Frontal cortex (tissue), 4 donors: ENCODE results near the gene OSBPL6. TPM values are rescaled to one million over a fixed set of nuclear protein-coding genes. Genes with fewer than 3 reads are reported as not detected.
"Not testable (repeated sequence)": the region's sequence is repeated elsewhere in the genome, so short reads cannot be mapped to it uniquely, and the experiment has no call there.

ENCODE experiments used
- DNase-seq, 2 donors: peaks; one replicate each; pipeline ENCODE4 v3.0.0; 2012; ENCODE audit warnings: low spot score in 2 of 2
- FAIRE-seq: peaks from 2 replicates; lab custom pipeline; 2012; peaks lifted over from hg19 to GRCh38; lab: Jason Lieb, UNC
- total RNA-seq: library from RNA; depleted of rRNA; stranded (reverse); fragments of >200 nt; gene quantifications from one replicate; pipeline ENCODE4 v1.2.3, GENCODE V29; 2014
- donor health status: control.
- donor health status: control.
- donor health status: control.

Gene OSBPL6
- total RNA-seq, 1 donor from 2014 or later: 11.4 TPM

DNA sequence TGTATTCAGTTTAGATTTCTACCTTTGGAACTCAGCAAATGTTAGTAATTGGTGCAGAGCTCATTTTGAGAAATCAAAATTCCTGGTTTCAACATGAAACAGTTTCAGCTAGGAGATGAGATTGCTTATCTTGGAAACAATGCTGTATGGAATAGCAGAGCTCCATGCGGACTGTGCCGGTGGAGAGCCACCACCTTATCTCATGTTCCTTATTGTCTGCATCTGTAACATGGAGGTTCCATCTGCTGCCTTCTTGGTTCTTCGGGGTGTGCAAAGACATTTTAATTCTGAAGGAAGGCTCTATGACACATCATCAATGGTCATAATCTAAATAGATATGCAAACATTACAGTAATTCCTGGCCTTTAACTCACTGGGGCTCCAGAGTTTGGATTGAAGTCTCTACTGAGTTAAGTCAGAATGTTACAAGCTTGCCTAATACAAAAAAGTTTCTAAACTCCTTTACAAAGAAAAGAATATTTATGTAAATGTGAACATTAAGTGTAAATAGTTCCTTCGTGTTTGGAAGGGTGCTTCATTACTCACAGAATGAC lies 191.4 kb downstream of the OSBPL6 start:
- no peak for DNase-seq
- FAIRE-seq: no peak

- no peak for FAIRE-seq
- DNase-seq: no peak
Observed at GRCh38 chr2:178386986-178387597, 192.8 kb downstream of the OSBPL6 start.

- no peak for FAIRE-seq
Observed at GRCh38 chr2:178388287-178388686, 194.0 kb downstream of the OSBPL6 start.

DNA sequence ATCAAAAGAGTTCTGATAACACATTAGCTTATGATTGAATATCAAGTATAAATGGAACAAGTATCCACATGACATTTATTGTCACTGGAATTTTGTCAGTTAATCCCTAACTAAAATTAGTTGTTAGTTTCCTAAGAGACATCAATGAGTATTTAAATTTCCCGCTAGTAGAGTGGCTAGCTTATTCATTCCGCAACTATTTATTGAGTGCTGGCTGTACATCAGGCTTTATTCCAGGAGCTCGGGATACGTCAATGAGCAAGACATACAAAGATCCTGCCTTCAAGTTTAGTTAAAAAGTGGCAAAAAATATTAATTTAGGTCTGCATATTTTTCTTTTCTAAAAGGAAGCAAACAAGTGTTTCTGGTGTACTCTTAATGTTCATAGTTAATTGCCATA lies 197.4 kb downstream of the OSBPL6 start:
- FAIRE-seq: no peak
- DNase-seq: no peak

More at GRCh38 chr2:178388287-178388686, 194.0 kb downstream of the OSBPL6 start:
- no peak for DNase-seq

DNA sequence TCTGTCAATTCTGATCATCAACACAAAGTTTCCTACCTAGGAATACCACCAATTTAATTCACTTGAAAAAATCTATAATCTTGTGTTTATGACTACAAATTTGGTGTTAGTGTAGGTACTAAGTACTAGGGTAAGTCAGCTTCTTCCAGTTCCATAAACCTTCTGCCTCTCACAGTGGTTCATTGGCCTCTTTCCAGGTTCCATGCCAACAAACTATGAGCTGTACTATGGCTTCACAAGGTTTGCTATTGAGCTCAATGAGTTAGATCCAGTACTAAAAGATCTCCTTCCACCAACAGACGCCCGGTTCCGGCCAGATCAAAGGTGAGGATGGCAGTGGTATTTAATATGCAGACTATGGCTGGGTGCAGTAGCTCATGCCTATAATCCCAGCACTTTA lies 197.9 kb downstream of the OSBPL6 start:
- DNase-seq: no peak
- no peak for FAIRE-seq

- no peak for DNase-seq
- no peak for FAIRE-seq
Observed at GRCh38 chr2:178394859-178395258, 200.5 kb downstream of the OSBPL6 start.

DNA sequence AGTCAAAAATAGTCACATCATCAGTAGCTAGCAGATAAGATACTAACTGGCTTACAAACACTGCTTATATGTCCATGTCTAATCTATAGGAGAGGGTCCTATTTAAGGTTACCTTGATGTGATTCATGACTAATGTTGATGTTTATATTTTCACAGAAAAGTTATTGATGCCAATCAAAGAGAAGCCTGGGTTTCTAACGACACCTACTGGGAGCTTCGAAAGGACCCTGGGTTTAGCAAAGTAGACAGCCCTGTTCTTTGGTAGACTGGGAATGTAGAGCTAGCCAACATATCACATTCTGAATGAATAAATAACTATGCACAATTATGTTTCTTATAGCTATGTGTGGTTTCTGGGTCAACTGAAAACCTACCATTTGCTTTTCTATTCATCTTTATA lies 201.0 kb downstream of the OSBPL6 start:
- DNase-seq (no peak), FAIRE-seq (no peak)

DNA sequence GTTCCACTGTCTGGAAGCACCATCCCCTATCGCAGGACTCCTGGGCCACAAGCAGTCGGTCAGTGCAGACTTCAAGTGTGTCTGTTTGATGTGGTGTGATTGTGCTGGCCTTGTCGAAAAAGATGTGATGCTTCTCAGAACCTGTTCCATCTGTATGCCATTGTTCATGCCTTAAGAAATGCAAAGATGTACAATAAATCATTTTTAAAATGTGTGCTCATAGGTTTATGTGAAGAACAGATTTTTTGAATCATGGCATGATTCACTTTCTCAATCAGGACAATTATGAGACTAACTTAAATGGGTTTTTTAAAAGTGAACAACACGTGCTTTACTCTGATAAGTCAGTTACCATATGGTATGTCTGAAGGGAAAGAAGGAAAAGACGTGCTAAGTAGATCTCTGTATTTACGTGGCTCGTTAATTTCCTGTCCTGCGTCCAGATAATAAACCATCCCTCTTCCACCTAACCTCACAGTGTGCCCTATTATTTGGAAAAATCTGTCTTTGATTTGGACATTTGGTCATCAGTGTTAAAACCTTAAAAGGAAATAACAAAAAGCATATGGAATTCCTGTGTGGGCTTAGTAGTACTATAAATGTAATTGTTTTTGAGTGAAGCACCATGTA lies 201.7 kb downstream of the OSBPL6 start:
- FAIRE-seq (no peak), DNase-seq (no peak)

DNA sequence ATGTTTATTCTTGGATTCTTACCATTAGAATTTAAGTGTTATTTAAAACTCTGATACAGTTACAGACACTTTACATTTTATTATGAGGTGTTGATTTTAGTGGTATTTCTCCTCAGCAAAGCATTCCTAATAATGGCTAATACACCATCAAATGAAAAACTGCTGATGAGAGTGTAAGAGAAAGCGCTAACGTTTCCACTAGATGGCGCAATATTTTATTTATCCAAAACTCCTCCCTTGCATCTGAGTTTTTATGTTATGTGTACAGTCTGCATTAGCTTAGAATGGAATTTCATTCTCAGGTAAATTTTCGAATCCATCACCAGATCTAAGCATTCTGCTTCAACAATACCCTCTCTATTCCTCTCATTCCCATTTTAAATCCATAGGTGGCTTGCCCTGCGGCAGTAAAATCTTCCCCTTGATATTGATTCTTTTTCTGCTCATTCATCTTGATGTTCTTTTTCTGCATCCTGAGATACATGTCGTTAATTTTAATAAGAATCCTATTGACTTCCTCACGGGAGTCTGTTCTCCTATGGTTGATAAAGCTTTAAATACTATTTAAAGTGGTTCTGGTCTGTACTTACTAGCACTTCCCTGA lies 202.8 kb downstream of the OSBPL6 start:
- peak in 1 of 2 donors; percentile 11 for DNase-seq
- FAIRE-seq: peak; percentile 81

GRCh38 chr2:178401994-178402437 lies 207.7 kb downstream of the OSBPL6 start:
- FAIRE-seq (no peak), DNase-seq (no peak)

- no peak for FAIRE-seq
Observed at GRCh38 chr2:178403671-178404306, 209.5 kb downstream of the OSBPL6 start.

GRCh38 chr2:178404368-178404767 lies 210.1 kb downstream of the OSBPL6 start:
- FAIRE-seq: no peak
- DNase-seq: peak in 1 of 2 donors; percentile 7

More at GRCh38 chr2:178403671-178404306, 209.5 kb downstream of the OSBPL6 start:
- DNase-seq: no peak

GRCh38 chr2:178409261-178409660 lies 214.9 kb downstream of the OSBPL6 start:
- DNase-seq: no peak
- FAIRE-seq: no peak

GRCh38 chr2:178412047-178412446 lies 217.7 kb downstream of the OSBPL6 start:
- DNase-seq (no peak), FAIRE-seq (no peak)

DNA sequence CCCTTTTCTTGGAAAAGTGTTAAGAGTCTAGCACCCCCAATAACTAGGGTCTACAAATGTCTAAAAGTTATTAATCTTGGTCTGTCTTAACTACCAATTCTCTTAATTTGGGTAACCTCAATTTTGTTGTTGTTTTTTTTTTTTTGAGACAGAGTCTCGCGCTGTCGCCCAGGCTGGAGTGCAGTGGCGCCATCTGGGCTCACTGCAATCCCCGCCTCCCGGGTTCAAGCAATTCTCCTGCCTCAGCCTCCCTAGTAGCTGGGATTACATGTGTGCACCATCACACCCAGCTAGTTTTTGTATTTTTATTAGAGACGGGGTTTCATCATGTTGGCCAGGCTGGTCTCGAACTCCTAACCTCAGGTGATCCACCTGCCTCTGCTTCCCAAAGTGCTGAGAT lies 218.1 kb downstream of the OSBPL6 start:
- not testable (repeated sequence) for FAIRE-seq, DNase-seq

GRCh38 chr2:178413472-178414265 lies 219.4 kb downstream of the OSBPL6 start:
- DNase-seq: peak; percentile 19 to 37
- FAIRE-seq: no peak

DNA sequence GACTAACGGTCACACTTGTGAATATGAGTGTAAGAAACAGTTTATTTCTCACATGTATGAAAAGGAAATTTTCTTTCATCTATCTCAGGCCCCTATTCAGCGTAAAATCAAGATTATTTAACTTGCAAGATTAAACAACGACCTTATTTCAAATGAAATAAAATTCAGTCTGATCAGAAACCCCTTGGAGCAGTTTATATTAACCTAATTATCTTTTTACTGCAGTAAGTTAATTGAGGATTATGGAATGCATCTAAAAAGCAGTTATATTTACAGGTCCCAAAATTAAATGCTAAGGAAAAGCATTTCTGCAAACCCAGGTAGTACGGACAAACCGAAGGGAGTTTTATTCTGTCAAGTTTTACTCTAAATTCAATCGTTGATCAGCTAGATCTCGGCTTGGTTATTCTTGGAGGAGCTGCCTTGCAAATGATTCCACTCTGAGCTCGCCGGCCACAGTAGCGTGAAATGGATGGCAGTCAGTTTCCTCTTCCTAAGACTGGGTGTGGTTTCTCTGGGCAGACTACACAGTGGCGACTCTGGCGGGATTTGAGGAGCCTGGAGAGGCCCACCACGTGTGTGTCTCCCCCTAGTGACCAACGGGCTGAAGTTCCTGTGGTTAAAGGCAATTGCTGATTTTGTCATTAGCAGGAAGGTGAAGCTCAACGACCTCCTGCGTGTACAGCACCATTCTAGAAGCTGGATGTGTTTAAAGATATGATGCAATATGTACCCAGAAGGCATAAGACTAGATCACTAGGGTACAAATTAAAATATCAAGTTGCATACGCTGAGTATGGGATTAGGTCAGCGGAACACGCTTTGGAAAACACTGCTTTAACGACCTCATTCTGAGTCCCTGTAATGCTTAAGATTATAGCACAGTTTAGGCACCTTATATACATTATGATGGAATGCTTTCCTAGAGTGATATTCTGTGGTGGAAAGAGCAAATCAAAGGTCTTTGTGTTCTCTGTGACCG lies 220.2 kb downstream of the OSBPL6 start:
- peak; percentile 50 to 66 for DNase-seq
- FAIRE-seq: no peak

DNA sequence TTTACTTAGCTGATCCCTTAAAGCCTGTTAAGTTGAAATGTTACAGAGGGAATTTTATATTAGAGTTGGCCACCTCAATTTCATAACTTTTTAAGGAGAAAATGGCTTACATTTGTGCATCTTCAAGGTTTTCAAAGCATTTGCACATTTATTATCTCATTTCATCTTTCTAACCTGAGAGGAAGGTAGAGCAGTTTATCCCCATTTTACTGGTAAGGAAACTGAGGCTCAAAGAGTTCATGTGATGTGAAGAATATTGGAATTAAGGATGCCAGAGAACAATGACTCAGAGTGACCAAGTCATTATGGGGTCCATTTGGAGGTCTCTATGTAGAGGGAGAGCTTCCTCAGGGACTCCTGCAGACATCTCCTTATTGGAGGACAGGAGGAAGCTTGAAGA lies 221.7 kb downstream of the OSBPL6 start:
- FAIRE-seq: no peak
- DNase-seq: no peak

DNA sequence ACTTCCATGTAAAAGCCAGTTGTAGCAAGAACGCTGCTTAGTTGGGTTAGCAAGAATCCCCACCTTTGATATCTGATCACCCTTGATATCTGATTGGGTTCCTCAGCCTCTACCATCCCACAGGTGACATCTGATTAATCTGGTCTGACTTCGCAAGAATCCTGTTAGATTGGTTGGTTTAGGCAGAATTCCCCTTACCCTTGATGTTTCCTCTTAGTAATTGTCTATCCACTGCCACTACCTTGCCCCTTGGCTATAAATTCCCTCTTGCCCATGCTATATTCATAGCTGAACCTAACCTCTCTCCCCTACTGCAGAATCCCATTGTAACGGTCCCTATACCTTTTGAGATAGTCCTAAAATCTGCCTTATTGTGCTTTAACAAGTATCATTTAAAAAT lies 223.6 kb downstream of the OSBPL6 start:
- FAIRE-seq (no peak), DNase-seq (no peak)
